Measurements from ENCODE around the gene RPS6KA2. TPM values are rescaled to one million over a fixed set of nuclear protein-coding genes. Genes with fewer than 3 reads are reported as not detected.

The RPS6KA2 gene
- total and polyA plus RNA-seq, 2 donors (not counting 3 experiments of a cell fraction or from before 2014, with no cell fraction given) = 54.5 to 75.8 TPM

DNA sequence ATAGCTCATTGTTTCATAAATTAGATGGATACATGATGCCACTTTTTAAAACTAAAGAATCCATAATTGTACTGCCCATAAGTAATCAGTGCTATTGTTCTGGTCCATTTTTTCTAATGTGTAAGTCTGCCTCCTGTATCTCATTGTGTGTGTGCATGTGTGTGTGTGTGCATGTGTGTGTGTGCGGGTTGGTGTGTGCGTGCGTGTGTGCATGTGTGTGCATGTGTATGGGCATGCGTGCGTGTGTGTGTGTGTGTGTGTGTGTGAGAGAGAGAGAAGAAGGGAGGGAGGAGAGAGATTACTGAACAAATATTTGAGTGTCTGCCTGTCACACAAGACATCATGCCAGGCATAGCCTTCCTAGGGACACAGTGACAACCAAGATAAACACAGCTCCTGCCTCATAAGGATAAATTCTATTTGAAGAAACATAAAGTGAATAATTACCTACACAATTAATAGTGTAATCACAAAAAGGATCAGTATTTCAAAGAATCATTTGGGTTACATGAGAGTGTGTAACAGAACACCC, 33.2 kb upstream of the RPS6KA2 start:
- H3K27me3 ChIP-seq (ENCODE audit: control insufficient read depth in 2 of 2, insufficient read depth in 2 of 2, low read length in 2 of 2) = peaks cover 1 to 7% of the 10 kb centered on the region in 2 experiments
- ChIA-PET CTCF (no interaction called here), POLR2A (no interaction called here)
- H3K9me1 ChIP-seq (replicated peaks; ENCODE audit: control insufficient read depth, extremely low read depth, insufficient read depth, low read length) = no peaks in the 10 kb centered on the region
- FAIRE-seq = no peak
- H3K4me2 ChIP-seq (ENCODE audit: insufficient read depth, low read length) = no peak overlapping the region
- no peak overlapping the region for H3K4me3 ChIP-seq (replicated peaks in 1 of 3; ENCODE audit: insufficient read depth in 1 of 3, low read depth in 1 of 3, low read length in 3 of 3)
- H3K27ac ChIP-seq (ENCODE audit: insufficient read depth, low read depth, low read length) = no peak overlapping the region
- no peak for DNase-seq (ENCODE audit: low read depth, low spot score)
- dilution Hi-C loops (cut with MboI; ENCODE audit: extremely low pct_ligation_motif_present, low sequenced_read_pairs) = no loop called here
- no peaks in the 10 kb centered on the region for H3K36me3 ChIP-seq (ENCODE audit: control insufficient read depth in 2 of 2, extremely low read depth in 1 of 2, insufficient read depth in 2 of 2, low read length in 2 of 2)
- no peaks in the 10 kb centered on the region for H3K9me3 ChIP-seq (replicated peaks; ENCODE audit: control insufficient read depth, insufficient read depth, low read length)
- no peaks in the 10 kb centered on the region for H3K4me1 ChIP-seq (ENCODE audit: control insufficient read depth, extremely low read depth, insufficient read depth, low read length)
- TF ChIP-seq EZH2 (IDR thresholded peaks at IDR 0.05; ENCODE audit: borderline replicate concordance, low read depth, low read length, severe bottlenecking) (no peak), CTCF (IDR thresholded peaks at IDR 0.05; ENCODE audit: extremely low read depth in 1 of 2, insufficient read depth in 1 of 2, low read depth in 1 of 2, low read length in 2 of 2) (no peak), POLR2A (IDR thresholded peaks at IDR 0.05; ENCODE audit: low read depth, low read length) (no peak), POLR2AphosphoS5 (IDR thresholded peaks at IDR 0.05; ENCODE audit: insufficient read depth, low read depth, low read length) (no peak), GATA2 (IDR thresholded peaks at IDR 0.05; ENCODE audit: insufficient read depth, insufficient read length, low read depth, low read length) (no peak), MYC (IDR thresholded peaks at IDR 0.05; ENCODE audit: low read depth, low read length) (no peak)
- TF ChIP-seq, protein P1, sequence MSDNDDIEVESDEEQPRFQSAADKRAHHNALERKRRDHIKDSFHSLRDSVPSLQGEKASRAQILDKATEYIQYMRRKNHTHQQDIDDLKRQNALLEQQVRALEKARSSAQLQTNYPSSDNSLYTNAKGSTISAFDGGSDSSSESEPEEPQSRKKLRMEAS (IDR thresholded peaks at IDR 0.05; ENCODE audit: insufficient read depth, insufficient read length) = no peak
- H2AFZ ChIP-seq (ENCODE audit: low read depth, low read length) = no peak overlapping the region
- no peak overlapping the region for H3K9ac ChIP-seq (replicated peaks; ENCODE audit: extremely low read depth, insufficient read depth, low read length)
- intact Hi-C loops (cut with micrococcal nuclease) = no loop called here
- H4K20me1 ChIP-seq (replicated peaks; ENCODE audit: control insufficient read depth, extremely low read depth, insufficient read depth, low read length) = no peaks in the 10 kb centered on the region
- no peaks in the 10 kb centered on the region for H3K79me2 ChIP-seq (ENCODE audit: control insufficient read depth, insufficient read depth, low read length)
- no TSS peak for BruUV-seq (replicated peaks)

Measured in endothelial cell of umbilical vein (primary cell).